GM15510 (cell line): ENCODE data around the gene MYO1B.

Source experiments
- POLR2A ChIP-seq: IDR thresholded peaks from 3 replicates; pipeline ENCODE4 v1.6.1; 2011; ENCODE audit warnings: borderline replicate concordance; ENCODE audit not compliant: insufficient read length; ENCODE audit errors: extremely low read depth

The MYO1B gene

GRCh38 chr2:191335875-191336464, 90.8 kb downstream of the MYO1B start:
- TF ChIP-seq POLR2A, result no peak

- TF ChIP-seq POLR2A, result no peak
These were observed 96.2 kb downstream of the MYO1B start for GRCh38 chr2:191341436-191341835.

GRCh38 chr2:191343796-191344338, 98.7 kb downstream of the MYO1B start:
- TF ChIP-seq POLR2A, result no peak

- no peak for TF ChIP-seq POLR2A
These were observed 100.6 kb downstream of the MYO1B start for GRCh38 chr2:191345788-191346187.

GRCh38 chr2:191347154-191347553, 102.0 kb downstream of the MYO1B start:
- no peak for TF ChIP-seq POLR2A

- TF ChIP-seq POLR2A, result no peak
These were observed 102.7 kb downstream of the MYO1B start for GRCh38 chr2:191347881-191348280.

GRCh38 chr2:191349990-191350389, 104.8 kb downstream of the MYO1B start:
- TF ChIP-seq POLR2A, result no peak

GRCh38 chr2:191350826-191351225, 105.6 kb downstream of the MYO1B start:
- TF ChIP-seq POLR2A, result no peak

- no peak for TF ChIP-seq POLR2A
These were observed 106.1 kb downstream of the MYO1B start for GRCh38 chr2:191351298-191351697.

- no peak for TF ChIP-seq POLR2A
These were observed 106.7 kb downstream of the MYO1B start for GRCh38 chr2:191351921-191352320.

- TF ChIP-seq POLR2A, result no peak
These were observed 107.3 kb downstream of the MYO1B start for GRCh38 chr2:191352536-191352935.

GRCh38 chr2:191355170-191355758, 110.1 kb downstream of the MYO1B start:
- TF ChIP-seq POLR2A, result no peak

- no peak for TF ChIP-seq POLR2A
These were observed 112.5 kb downstream of the MYO1B start for GRCh38 chr2:191357678-191358077.

- no peak for TF ChIP-seq POLR2A
These were observed 113.3 kb downstream of the MYO1B start for GRCh38 chr2:191358325-191359025.

GRCh38 chr2:191359133-191359532, 113.9 kb downstream of the MYO1B start:
- no peak for TF ChIP-seq POLR2A

GRCh38 chr2:191360918-191361317, 115.7 kb downstream of the MYO1B start:
- TF ChIP-seq POLR2A, result no peak

- TF ChIP-seq POLR2A, result no peak
These were observed 117.6 kb downstream of the MYO1B start for GRCh38 chr2:191362841-191363240.

GRCh38 chr2:191363267-191363666, 118.1 kb downstream of the MYO1B start:
- TF ChIP-seq POLR2A, result no peak
